NCI-H1417 (cell line): ENCODE results near the gene RNU5D-1.

Experiments used
- DNase-seq, 3 experiments: peaks; one replicate each; lab custom pipeline; 2025; lab: John Stamatoyannopoulos, UW

The RNU5D-1 gene

GRCh38 chr1:44733365-44733764 is 2.4 kb upstream of the RNU5D-1 start:
- no peak for DNase-seq

- DNase-seq = no peak
Measured at GRCh38 chr1:44724955-44725698, 5.8 kb downstream of the RNU5D-1 start.

DNA sequence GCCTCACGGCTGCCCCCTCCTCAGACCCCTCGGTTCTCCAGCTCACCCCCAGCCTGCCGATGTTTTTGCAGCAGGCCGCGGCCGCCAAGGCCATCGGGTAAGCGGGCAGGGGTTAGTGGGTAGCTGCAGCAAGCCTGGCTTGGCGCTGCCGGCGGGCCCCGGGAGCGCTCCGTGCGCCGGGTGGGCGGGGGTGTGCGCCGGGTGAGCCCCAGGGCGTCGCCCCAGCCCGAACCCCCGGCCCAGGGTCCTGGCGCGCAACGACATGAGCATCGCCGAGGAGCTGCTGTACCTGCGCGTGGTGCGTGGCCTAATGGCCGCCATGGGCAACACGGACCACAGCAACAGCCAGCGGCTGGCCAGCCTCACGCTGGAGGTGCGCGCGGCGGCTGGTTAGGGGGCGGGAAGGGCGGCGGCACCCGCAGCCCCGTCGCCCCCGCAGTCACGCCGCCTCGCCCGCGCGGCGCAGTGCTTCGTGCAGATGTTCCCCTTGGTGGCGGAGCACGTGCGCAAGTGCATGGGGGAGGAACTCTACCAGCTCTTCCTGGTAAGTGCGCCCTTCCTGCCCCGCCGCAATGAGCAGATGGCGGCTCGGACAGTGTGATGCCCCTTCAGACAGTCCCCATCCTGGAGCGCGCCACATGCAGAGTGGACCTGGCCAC is 6.5 kb downstream of the RNU5D-1 start:
- DNase-seq = no peak

DNA sequence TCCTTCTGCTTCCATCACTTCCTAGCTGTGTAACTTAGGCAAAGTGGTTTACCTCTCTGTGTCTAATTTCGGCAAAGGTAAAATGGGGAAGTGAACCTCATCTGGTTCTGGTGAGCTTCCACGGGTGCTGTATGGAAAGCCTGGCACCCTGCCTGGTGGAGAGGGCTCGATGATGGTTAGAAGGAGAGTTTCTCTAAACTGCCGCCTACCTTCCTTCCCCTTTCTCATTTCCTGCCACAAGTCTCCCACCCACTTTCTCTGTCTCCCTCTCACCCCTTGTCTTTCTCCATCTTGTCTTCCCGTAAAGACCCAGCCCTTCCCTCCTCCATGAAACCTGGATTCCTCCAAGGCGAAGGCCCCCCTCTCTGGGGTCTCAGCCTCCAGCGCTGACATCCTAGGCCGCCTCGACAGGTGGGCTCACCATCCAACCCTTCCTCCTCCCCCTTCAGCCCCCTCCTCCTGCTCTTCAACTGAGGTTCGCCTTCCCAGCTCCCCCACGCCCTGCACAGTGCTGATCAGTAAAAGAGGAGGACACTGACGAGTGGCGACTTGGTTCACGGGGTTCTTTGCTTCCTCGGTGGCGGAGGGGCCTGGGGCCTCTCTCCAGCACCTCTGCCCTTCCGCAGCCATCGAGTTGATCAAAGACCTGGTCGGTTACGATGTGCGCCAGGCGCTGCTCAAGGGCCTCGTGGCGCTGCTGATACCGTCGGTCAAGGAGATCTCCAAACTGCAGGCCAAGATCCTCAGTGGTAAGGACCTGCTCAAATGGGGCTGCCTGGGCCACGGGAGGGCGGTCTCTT is 7.3 kb downstream of the RNU5D-1 start:
- no peak for DNase-seq

GRCh38 chr1:44723064-44723463 is 7.9 kb downstream of the RNU5D-1 start:
- DNase-seq = no peak

DNA sequence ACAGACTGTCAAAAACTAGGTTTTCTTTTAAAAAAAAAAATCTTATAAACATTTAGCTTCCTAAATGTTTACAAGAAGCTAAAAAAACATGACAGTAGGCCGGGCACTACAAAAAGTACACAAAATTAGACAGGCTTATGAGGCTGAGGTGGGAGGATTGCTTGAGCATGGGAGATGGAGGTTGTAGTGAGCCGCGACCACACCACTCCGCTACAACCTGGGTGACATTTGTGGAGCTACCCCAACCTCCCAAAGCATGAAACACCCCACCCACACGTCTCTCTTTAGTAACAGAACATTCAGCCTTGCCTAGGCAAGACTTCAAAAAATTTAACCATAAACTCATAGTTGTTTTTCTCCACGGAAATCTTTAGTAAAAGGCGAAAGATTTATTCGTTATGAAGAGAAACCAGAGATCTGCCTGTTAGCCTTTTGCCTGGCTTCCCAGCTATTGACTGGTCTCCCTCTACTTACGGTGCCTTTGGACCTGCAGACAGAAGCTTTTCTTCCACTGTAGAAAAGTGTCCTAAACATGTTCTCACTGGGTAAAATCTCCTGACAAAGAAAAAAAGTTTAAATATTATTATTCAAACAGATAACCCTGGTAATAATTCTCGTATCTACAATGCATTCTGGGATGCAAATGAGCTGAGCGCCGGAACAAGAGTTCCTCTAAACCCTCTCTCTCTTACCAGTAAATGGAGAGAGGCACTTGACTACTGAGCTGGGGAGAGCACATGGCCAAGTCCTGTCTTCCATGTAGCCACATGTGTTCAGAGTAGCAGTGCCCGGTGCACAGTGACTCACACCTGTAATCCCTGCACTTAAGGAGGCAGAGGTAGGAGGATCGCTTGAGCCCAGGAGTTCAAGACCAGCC is 9.2 kb downstream of the RNU5D-1 start:
- peak; percentile 75 to 94 (median 83) for DNase-seq

- no peak for DNase-seq
Measured at GRCh38 chr1:44720281-44720680, 10.7 kb downstream of the RNU5D-1 start.

DNA sequence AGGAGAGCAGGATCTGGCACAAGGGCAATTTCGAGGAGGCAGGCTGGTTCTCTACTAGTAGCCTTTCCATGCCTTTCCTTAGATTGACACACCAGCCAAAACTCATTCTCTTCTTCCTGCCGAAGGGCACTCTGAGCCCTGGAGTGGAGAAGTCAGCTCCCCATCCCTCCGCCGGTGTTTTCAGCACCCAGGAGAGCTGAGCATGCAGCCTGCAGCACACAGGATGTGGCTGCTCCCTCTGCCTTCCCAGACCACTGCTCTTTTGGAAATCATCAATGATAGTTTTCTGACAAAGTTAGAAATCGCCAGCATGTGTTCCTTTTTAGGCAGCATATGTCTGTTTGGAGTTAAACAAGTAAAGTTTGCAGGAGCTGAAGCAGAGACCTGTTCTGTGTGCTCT is 11.7 kb downstream of the RNU5D-1 start:
- DNase-seq = no peak

- DNase-seq = no peak
Measured at GRCh38 chr1:44718091-44718490, 12.9 kb downstream of the RNU5D-1 start.

DNA sequence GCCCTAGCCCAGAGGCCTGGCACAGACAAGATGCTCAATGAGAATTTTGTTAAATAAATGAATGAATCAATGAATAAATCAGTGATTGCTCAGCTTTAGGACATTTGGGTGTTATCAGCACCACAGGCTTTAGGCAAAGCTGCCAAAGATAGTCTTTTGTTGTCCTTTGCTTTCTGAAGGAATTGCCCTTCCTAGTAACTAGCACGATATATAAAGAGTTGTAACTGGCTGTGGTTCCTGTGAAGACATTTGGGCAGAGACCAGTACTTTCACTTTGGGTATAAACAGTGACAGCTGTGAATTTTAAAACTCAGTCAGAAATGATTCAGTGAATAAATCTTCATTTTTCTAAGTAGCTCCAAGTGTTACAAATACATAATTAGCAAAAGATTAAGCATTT is 13.3 kb downstream of the RNU5D-1 start:
- no peak for DNase-seq

GRCh38 chr1:44717156-44717555 is 13.8 kb downstream of the RNU5D-1 start:
- DNase-seq = no peak

DNA sequence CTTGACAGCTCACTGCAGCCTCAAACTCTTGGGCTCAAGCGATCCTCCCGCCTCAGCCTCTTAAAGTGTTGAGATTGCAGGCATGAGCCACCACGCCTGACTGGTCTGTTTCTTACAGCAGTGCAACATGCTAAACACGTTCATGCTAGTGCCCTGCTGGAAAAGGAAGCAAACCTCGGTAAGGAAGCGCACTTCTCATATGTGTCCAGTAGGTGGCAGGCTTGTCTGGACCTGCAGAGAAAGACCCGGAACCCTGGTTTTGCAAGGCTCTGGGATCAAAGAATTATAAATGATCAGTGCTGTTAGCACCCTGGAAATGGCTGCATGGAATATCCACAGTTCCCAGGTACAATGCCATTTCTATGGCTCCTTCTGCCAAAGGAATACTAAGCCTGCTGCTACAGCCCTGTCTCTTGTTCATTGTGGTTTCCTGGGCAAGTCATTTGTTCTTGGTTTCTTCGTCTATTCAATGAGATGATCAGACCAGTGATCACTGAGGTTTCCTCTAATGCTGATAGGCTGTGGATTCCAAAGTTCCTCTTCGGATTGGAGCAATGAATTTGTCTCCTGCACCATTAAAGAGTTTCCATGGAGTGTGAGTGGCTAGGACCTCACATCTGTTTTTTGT is 15.9 kb downstream of the RNU5D-1 start:
- peak; percentile 57 to 81 (median 66) for DNase-seq

- no peak for DNase-seq
Measured at GRCh38 chr1:44714532-44714931, 16.4 kb downstream of the RNU5D-1 start.

- peak in 2 of 3 experiments; percentile 39 to 67 for DNase-seq
Measured at GRCh38 chr1:44713321-44713781, 17.6 kb downstream of the RNU5D-1 start.

- peak in 1 of 3 experiments; percentile 3 for DNase-seq
Measured at GRCh38 chr1:44707959-44708831, 22.8 kb downstream of the RNU5D-1 start.

DNA sequence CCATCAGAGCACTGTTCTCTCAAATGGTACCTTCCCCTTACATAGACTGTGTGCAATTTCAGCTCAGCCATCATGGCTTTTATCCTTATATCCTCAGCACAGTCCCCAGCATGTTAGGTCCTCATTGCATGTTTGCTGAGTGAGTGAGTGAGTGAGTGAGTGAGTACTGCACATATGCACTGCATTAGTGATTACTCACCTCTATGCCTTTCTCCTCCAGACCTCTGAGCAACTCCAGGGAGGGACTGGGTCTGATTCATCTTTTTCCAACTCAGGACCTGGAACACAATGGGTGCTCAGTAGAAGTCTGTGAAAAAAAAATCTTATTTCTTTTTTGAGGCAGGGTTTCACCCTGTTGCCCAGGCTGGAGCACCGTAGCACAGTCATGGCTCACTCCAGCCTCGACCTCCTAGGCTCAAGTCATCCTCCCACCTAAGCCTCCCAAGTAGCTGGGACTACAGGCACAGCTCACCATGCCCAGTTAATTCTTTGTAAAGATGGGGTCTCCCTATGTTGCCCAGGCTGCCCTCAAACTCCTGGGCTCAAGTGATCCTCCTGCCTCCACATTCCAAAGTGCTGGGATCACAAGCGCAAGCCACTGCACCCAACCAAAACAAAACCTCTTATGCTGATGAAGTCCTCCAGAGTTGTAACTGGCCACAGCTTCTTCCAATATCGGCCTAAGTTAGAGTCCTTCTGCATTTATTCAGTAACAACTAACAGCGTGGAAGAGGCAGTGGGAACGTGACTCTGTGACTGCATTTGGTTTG is 23.7 kb downstream of the RNU5D-1 start:
- no peak for DNase-seq

- DNase-seq = peak in 1 of 3 experiments; percentile 46
Measured at GRCh38 chr1:44705938-44706337, 25.0 kb downstream of the RNU5D-1 start.

DNA sequence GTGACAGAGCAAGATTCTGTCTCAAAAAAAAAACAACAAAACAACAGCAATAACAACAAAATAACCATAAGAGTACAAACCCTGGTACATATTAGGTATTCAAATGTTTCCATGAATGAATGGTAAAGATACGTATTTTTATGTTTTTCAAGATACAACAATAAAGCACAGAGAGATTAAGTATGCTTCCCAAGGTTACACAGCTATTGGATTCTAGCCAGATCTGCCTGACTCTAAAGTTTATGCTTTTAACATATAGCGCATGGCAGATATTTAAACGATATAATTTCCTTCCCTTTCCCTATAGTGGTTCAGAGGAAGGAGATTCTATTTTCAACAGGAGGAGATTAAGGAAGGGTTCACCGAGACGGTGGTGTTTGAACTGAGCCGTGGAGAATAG is 25.5 kb downstream of the RNU5D-1 start:
- no peak for DNase-seq

DNA sequence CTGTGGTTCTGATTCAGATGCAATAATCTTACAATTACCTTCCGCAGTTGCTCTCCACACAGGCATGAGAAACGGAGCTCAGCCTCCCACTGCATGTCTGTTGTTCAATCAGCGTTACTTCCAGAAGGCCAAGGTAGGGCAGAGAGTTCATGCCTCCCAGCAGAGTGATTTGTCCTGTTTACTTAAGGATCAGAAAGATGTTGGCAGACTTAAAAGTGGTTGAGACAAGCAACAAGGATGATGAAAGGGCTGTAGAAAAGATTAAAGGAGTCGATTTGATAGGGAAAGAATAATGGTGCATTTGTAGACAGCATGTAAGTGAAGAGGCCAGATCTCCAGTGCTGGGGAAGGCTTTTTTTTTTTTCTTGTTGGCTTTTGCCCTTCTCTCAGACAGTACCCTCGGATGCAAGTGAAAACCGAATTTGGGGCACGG is 29.8 kb downstream of the RNU5D-1 start:
- DNase-seq = no peak
